GM10248 (cell line): ENCODE data around the gene TMC1.

Source experiments
- CTCF ChIA-PET: fragments of 300-600 bp; sonication (Branson Sonifier 250); formaldehyde crosslinking; extraction: SDS; loops from one replicate; lab custom pipeline; 2021; ENCODE audit warnings: antibody characterized with exemption; lab: Yijun Ruan, JAX
- POLR2A ChIA-PET: fragments of 350-650 bp; sonication (Branson Sonifier 250); formaldehyde crosslinking; extraction: SDS; loops from one replicate; lab custom pipeline; 2020; ENCODE audit warnings: antibody characterized with exemption; lab: Yijun Ruan, JAX
- DNase-seq: peaks from one replicate; pipeline ENCODE4 v3.0.0; 2012; ENCODE audit errors: extremely low spot score
- CTCF ChIP-seq: IDR thresholded peaks from 2 replicates; pipeline ENCODE4 v1.5.1; 2012; ENCODE audit warnings: mild to moderate bottlenecking, low read depth; ENCODE audit errors: extremely low read depth, missing control alignments, control extremely low read depth

The TMC1 gene

GRCh38 chr9:72814083-72814597 lies 292.7 kb downstream of the TMC1 start:
- no peak for DNase-seq
- no peak for TF ChIP-seq CTCF
- POLR2A ChIA-PET = no interaction called here
- CTCF ChIA-PET = interaction anchor here (1.0 to 2.4 kb wide), 4 partner anchors 8 to 775 kb away, joined by 4 to 8 read pairs (median 5); no protein-coding TSS in a partner anchor

DNA sequence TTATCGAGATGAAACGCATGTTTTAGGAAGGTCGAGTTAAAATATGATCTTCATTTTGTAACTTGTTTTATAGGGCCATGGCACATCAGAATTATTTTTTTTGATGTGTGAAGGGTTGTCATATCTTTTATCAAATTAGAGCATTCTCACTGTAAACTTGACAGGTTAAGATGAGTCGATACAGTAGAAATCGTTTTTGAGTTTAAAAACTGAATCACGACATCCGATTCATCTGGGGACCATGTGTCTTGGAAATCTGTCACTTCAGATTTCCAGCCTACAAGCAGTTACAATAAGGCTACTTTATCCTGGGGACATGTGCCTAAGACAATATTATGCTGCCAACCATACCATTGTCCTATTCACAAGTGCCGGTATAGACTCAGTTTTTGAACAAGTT lies 295.3 kb downstream of the TMC1 start:
- DNase-seq = no peak
- no peak for TF ChIP-seq CTCF
- CTCF ChIA-PET = interaction anchor here (0.6 kb wide), 1 partner anchor 536 kb away, joined by 3 read pairs; no protein-coding TSS in a partner anchor
- POLR2A ChIA-PET = no interaction called here

- POLR2A ChIA-PET = no interaction called here
- no peak for DNase-seq
- no peak for TF ChIP-seq CTCF
- CTCF ChIA-PET = interaction anchor here (0.8 to 8.0 kb wide), 3 partner anchors 9 to 535 kb away, joined by 3 to 111 read pairs (median 7); no protein-coding TSS in a partner anchor
Observed at GRCh38 chr9:72817413-72817812, 296.0 kb downstream of the TMC1 start.

DNA sequence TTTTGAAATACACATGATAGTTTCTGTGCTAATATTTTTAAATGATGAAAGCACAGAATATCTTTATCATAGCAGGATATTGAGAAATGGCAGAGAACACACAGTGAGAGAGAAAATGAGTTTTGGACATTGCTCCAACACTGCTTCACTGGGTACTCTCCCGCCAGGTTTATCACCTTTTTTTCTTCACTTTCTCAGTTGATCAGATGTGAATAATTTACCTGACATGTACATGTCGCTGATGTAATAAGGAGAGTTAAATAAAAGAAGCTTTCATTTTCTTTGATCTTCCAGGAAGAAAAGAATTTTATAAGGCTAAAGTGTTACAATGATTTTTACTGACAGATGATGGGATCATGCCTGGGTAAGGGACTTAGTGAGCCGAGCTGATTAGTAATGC lies 297.0 kb downstream of the TMC1 start:
- ChIA-PET POLR2A (no interaction called here), CTCF (interaction anchor here (0.8 to 8.0 kb wide), 5 partner anchors 9 to 779 kb away, joined by 3 to 111 read pairs (median 4); no protein-coding TSS in a partner anchor)
- no peak for TF ChIP-seq CTCF
- no peak for DNase-seq

GRCh38 chr9:72823971-72824370 lies 302.6 kb downstream of the TMC1 start:
- ChIA-PET POLR2A (no interaction called here), CTCF (interaction anchor here (1.0 to 8.0 kb wide), 2 partner anchors 243 to 542 kb away, joined by 3 to 111 read pairs; no protein-coding TSS in a partner anchor)
- no peak for DNase-seq
- no peak for TF ChIP-seq CTCF

- POLR2A ChIA-PET = no interaction called here
- no peak for DNase-seq
Observed at GRCh38 chr9:72826996-72827949, 305.9 kb downstream of the TMC1 start.

More at GRCh38 chr9:72826996-72827949, 305.9 kb downstream of the TMC1 start:
- CTCF ChIA-PET = interaction anchor here (0.8 to 2.1 kb wide), 7 partner anchors 9 to 788 kb away, joined by 3 to 6 read pairs (median 4); no protein-coding TSS in a partner anchor
- TF ChIP-seq CTCF = no peak
